ENCODE results near the gene FSTL4.
A peak's percentile ranks its signal among the peaks of the same experiment; 100 is the strongest.

Gene FSTL4

DNA sequence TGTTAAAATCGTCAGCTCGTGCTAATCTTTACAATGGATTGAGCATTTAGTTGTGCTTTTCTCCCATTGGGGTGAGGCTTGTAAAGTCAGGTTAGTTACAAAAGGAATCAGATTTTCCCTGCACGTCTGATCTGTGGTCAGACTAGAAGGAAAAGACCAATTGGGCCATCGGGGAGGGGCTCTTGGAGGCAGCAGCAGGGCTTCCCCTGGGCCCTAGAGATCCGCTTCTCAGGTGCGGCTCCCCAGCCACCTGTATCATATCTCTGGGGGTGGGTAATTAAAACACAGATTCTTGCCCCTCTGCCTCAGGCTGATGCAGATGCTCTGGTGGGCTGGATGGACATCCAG, 360.2 kb downstream of the FSTL4 start:
- peak; percentile 84 for DNase-seq

GRCh38 chr5:133251296-133252132, 360.8 kb downstream of the FSTL4 start:
- peak; percentile 97 for DNase-seq

- peak; percentile 91 for DNase-seq
Observed at GRCh38 chr5:133250527-133250926, 361.8 kb downstream of the FSTL4 start.

DNA sequence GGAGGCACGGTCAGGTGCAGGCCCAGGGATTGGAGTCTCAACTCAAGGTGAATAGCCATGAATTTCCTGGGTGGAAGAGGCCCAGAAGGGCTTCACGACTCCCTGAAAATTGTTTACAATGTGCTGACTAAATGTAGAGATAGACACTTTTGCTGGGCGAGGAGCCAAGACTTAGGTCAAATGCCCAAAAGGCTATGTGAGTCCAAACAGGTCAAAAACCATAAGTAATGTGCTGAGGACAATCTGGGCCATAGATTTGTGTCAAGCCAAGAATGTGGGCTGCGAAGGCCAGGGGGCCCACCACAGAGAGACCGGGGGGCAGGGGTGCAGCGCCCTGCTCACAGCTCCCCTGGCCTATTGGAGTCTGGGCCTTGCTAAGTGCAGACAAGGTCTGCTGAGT, 362.7 kb downstream of the FSTL4 start:
- DNase-seq = peak; percentile 51

GRCh38 chr5:133247881-133248624, 364.3 kb downstream of the FSTL4 start:
- DNase-seq = peak; percentile 54

GRCh38 chr5:133247151-133247709, 365.1 kb downstream of the FSTL4 start:
- DNase-seq = peak; percentile 95

DNA sequence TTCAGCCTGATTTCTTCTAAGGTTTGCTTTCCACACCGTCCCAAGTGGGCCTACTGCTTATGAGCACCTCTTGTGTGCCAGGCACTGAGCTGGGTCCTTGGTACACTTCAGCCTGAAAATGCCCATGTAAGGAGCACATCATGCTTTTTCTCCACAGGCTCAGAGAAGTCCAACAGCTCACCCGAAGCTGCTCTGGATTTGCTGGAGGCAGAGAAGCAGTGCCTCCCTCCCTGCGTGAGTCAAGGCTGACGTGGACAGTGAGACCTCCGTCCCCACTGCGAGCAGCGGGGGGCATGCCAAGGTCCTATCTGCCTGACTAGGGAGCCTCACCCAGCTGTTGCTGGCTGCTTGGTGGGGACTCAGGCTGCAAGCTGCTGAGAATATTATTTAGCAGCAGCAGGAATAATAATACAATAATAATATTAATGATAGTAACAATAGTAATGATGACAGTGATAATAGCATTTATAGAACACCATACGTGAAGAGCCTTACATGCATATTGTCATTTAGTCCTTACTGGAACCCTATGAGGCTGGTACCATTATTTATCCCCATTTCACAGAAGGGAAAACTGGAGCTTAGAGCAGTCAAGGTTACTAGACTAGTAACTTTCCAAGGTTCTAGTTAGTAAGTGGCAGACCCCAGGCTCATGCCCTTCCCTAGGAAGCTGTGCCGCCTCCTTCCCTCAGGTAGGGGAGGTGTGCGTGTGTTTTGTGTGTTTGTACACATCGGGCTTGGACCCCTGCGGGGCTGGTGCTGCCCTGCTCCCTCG, 365.8 kb downstream of the FSTL4 start:
- peak; percentile 44 for DNase-seq

- DNase-seq = no peak
Observed at GRCh38 chr5:133246053-133246370, 366.3 kb downstream of the FSTL4 start.

GRCh38 chr5:133245191-133246052, 366.9 kb downstream of the FSTL4 start:
- DNase-seq = peak; percentile 94

DNA sequence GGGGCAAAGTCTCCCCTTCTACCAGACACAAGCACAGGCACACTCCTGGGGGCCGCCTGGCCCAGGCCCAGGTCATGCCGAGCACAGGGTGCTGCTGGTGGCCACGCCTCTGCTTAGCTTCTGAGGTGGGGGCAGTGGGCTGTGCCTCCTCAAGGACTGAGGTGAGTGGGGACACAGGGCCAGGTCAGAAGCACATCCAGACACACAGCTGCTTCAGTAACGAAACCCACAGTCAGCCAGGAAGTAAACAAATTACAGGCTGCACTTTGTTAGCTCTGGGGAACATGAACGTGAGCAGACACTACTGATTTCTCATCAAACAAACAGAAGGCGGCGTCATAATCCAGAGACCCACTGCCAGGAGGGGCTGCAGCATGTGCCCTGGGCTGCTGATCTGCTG, 368.1 kb downstream of the FSTL4 start:
- peak; percentile 92 for DNase-seq

- DNase-seq = no peak
Observed at GRCh38 chr5:133243196-133243595, 369.1 kb downstream of the FSTL4 start.

DNA sequence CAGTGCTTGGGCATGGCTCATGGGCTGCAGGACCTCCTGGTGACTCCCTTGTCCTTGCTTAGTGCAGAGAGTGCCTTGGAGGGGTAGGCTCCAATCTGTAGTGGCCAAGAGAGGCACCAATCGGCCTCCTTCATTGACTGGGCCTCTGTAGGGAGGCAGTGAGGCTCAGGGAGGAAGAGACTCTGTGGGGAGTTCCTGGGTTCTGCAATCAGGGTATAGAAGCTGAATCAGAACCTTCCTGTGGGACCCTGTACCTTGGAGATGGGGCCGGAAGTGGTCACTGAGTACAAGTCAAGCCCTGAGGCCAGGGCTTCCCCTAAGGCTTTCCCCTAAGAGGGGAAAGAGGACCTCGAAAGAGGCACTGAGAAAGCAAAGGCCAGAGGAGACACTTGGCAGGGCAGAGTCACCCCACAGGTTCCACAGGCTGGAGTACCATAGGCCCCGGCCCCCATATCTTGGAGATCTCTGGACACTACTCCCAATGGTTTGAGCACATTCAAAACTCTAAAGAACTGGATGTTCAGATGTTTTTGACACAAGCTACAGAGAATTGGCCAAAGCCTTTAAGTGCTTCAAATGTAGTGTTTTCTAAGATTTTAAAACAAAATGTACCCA, 370.0 kb downstream of the FSTL4 start:
- DNase-seq = no peak

GRCh38 chr5:133241179-133242092, 370.9 kb downstream of the FSTL4 start:
- no peak for DNase-seq

GRCh38 chr5:133240425-133241091, 371.8 kb downstream of the FSTL4 start:
- peak; percentile 73 for DNase-seq

DNA sequence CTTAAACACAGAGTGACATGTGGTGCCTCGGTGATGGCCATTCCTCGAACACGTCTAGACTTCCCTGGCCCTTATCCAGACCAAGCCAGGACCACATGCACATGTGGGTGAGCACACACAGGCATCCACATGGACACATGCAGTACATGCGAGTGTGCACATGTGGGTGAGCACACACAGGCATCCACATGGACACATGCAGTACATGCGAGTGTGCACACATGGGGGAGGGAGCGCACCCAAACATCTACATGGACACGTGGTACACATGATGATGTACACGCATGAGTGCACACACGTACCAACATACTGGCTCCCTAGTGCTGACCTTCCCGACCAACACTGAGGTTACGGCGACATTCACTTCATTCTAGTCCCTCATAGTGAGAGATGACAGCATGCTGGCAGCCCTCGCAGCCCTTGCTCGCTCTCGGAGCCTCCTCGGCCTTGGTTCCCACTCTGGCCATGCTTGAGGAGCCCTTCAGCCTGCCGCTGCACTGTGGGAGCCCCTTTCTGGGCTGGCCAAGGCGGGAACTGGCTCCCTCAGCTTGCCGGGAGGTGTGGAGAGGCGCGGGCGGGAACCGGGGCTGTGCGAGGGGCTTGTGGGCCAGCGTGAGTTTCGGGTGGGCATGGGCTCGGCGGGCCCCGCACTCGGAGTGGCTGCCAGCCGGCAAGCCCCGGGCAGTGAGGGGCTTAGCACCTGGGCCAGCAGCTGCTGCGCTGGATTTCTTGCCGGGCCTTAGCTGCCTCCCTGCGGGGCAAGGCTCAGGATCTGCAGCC, 373.7 kb downstream of the FSTL4 start:
- DNase-seq = no peak

DNA sequence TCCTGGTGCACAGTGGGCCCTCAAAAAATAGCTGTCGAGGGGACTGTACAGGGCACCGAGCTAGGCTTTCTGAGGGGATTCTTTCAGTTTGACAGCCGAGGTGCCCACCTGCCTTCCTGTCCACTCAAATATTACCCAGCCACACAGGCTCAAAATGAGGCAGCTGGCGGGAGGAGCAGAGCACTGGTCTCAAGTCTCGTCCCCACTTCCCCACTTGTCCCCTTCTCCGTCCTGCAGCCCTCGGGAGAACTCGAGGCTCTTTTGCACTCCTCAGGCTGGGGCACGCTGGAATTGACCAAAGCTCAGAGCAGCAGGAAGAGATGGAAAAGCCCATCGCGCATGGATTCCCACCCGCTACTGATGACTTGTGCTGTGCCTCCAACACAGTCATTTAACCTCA, 375.4 kb downstream of the FSTL4 start:
- no peak for DNase-seq

- DNase-seq = peak; percentile 91
Observed at GRCh38 chr5:133236541-133236951, 375.8 kb downstream of the FSTL4 start.

GRCh38 chr5:133235696-133236426, 376.5 kb downstream of the FSTL4 start:
- no peak for DNase-seq

GRCh38 chr5:133234911-133235310, 377.4 kb downstream of the FSTL4 start:
- no peak for DNase-seq

Measured in NCI-H69 (cell line).